Prostate gland (tissue), 2 donors: ENCODE measurements around the gene TLCD4. TPM values are rescaled to one million over a fixed set of nuclear protein-coding genes. Genes with fewer than 3 reads are reported as not detected.
"Not testable (repeated sequence)": the region's sequence is repeated elsewhere in the genome, so short reads cannot be mapped to it uniquely, and the experiment has no call there.

Source experiments
- DNase-seq: peaks from one replicate; pipeline ENCODE4 v3.0.0-alpha.2; 2019; ENCODE audit warnings: low spot score
- H3K27ac ChIP-seq, 2 donors: fragments of 200-600 bp; sonication (generic); 2 replicates each; pipeline ENCODE4 v1.5.1; 2017 to 2019
- H3K27me3 ChIP-seq: fragments of 200-600 bp; sonication (generic); replicated peaks from 2 replicates; pipeline ENCODE4 v1.5.1; 2019; ENCODE audit not compliant: insufficient read depth
- H3K36me3 ChIP-seq, 2 donors: fragments of 200-600 bp; sonication (generic); 1 replicate in 1 of 2; 2 replicates in 1 of 2; pipeline versions ENCODE4 v1.5.1 to v1.8.1; 2017 to 2019
- H3K4me1 ChIP-seq: fragments of 200-600 bp; sonication (generic); replicated peaks from 2 replicates; pipeline ENCODE4 v1.5.1; 2019
- H3K4me3 ChIP-seq, 2 donors: fragments of 200-600 bp; sonication (generic); 2 replicates each; pipeline ENCODE4 v1.5.1; 2017 to 2019
- H3K9me3 ChIP-seq: fragments of 200-600 bp; sonication (generic); 2 replicates; pipeline ENCODE4 v1.5.1; 2017
- CTCF ChIP-seq, 4 experiments: fragments of 200-600 bp in 2 of 4; fragments of 450-650 bp in 2 of 4; sonication (generic) in 2 of 4; IDR thresholded peaks; 1 replicate in 3 of 4; 2 replicates in 1 of 4; pipeline ENCODE4 v1.5.1; 2016 to 2019; ENCODE audit warnings: antibody characterized with exemption in 4 of 4, mild to moderate bottlenecking in 2 of 4, moderate library complexity in 2 of 4
- POLR2A ChIP-seq: fragments of 450-650 bp; IDR thresholded peaks from one replicate; pipeline ENCODE4 v1.6.1; 2016; ENCODE audit warnings: antibody characterized with exemption, mild to moderate bottlenecking
- POLR2AphosphoS5 ChIP-seq: sonication (generic); formaldehyde crosslinking; IDR thresholded peaks from one replicate; pipeline ENCODE4 v1.6.1; 2017; ENCODE audit warnings: antibody characterized with exemption
- WGBS: methylation state at CpG from one replicate; pipeline ENCODE4 v1.1.5; 2018; 5-methylcytosine and 5-hydroxymethylcytosine counted together
- intact Hi-C: fragments of 100-400 bp; cut with DNase I; formaldehyde crosslinking; loops from one replicate; pipeline ENCODE4 v1.14.2; 2022
- small RNA-seq, 2 donors: library from RNA; depleted of rRNA; stranded (forward); fragments of <200 nt; gene quantifications; one replicate each; pipeline ENCODE3, GENCODE V24; 2016
- total RNA-seq, 2 donors: library from RNA; depleted of rRNA; stranded (reverse); fragments of >200 nt; gene quantifications; one replicate each; pipeline ENCODE4 v1.1.0, GENCODE V29; 2016

The TLCD4 gene
- total RNA-seq, 2 donors from 2014 or later, result 6.5 to 7.6 TPM

DNA sequence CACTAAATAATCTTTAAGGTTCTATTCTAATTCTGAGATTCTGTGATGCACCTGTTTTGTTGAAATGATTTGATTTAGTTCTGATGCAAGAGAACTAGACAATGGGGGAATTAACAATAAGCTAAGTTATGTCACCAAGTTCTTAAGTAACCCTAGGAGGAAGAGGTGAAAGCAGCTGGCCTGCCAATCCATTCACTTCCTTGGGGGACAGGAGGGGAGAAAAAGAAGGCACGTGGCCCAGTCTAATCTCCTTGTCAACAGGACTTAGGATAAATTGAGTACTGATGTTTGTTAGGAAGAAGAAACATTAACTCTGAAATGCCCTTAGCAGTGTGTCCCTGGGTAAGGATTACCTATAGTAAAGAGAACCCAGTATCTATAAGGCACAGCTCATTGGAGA is 36.9 kb downstream of the TLCD4 start:
- no peak for DNase-seq
- Histone ChIP-seq H3K4me1 (no peaks in the 10 kb centered on the region), H3K27ac (no peak overlapping the region), H3K9me3 (no peaks in the 10 kb centered on the region), H3K36me3 (no peaks in the 10 kb centered on the region), H3K4me3 (no peak overlapping the region), H3K27me3 (no peaks in the 10 kb centered on the region)
- TF ChIP-seq POLR2AphosphoS5, result no peak
- no peak for TF ChIP-seq POLR2A
- no peak for TF ChIP-seq CTCF (IDR thresholded peaks at IDR 0.05)
- WGBS, result 55% methylated on average over 1 of the region's 1 CpG
- intact Hi-C loops, result no loop called here

DNA sequence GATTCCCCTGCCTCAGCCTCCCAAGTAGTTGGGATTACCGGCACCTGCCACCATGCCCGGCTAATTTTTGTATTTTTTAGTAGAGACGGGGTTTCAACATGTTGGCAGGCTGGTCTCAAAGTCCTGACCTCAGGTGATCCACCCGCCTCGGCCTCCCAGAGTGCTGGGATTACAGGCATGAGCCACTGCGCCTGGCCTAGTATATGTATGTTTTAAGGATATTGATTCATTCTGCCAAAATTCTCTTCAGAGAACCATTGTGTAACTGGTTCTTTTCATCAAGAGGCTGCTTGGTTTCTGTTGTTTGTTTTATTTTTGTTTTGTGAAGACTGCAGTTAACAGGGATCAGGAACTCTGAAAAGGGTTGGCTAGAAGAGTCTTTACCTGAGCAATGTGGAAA is 48.4 kb downstream of the TLCD4 start:
- DNase-seq, H3K36me3 ChIP-seq, H3K4me1 ChIP-seq, H3K9me3 ChIP-seq, H3K27me3 ChIP-seq, H3K4me3 ChIP-seq, H3K27ac ChIP-seq, intact Hi-C loops: not testable (repeated sequence)
- WGBS, result 98% methylated on average over 6 of the region's 6 CpGs

Small RNA genes within 50 kb of the gene (small RNA-seq; reads per million reads assigned to genes)
- gene RF00019, result 0 reads per million in 2 donors

Other genes with a start within 250 kb of the TLCD4 start
- gene CNN3, start 190.2 kb upstream of the TLCD4 start, total RNA-seq, result 100 to 1,000 TPM; 136 to 180 TPM
- 1 to 10 TPM; 2.0 to 2.3 TPM for gene ALG14, start 44.4 kb upstream of the TLCD4 start, total RNA-seq
- 10 to 100 TPM; 12.8 to 14.4 TPM for gene RWDD3, start 116.9 kb downstream of the TLCD4 start, total RNA-seq